HG03196 (cell line): ENCODE data around the gene MED6.

Experiments used
- ATAC-seq: cut with Tn5 transposase; IDR thresholded peaks from one replicate; pipeline ENCODE4 v1.9.1; 2021; ENCODE audit not compliant: unreplicated experiment

MED6 gene

GRCh38 chr14:70599345-70599744 lies 1.1 kb downstream of the MED6 start:
- no peak for ATAC-seq

GRCh38 chr14:70597731-70598130 lies 2.7 kb downstream of the MED6 start:
- no peak for ATAC-seq

GRCh38 chr14:70595443-70596185 lies 4.8 kb downstream of the MED6 start:
- no peak for ATAC-seq

- no peak for ATAC-seq
Observed at GRCh38 chr14:70594461-70594860, 6.0 kb downstream of the MED6 start.

GRCh38 chr14:70585231-70585630 lies 15.2 kb downstream of the MED6 start:
- ATAC-seq, result no peak

GRCh38 chr14:70576891-70577290 lies 23.6 kb downstream of the MED6 start:
- ATAC-seq, result no peak

- ATAC-seq, result no peak
Observed at GRCh38 chr14:70573050-70573449, 27.4 kb downstream of the MED6 start.

- ATAC-seq, result no peak
Observed at GRCh38 chr14:70571139-70571538, 29.3 kb downstream of the MED6 start.

GRCh38 chr14:70567791-70568190 lies 32.7 kb downstream of the MED6 start:
- ATAC-seq, result no peak

- ATAC-seq, result no peak
Observed at GRCh38 chr14:70563869-70564268, 36.6 kb downstream of the MED6 start.

- ATAC-seq, result no peak
Observed at GRCh38 chr14:70563417-70563816, 37.0 kb downstream of the MED6 start.

- ATAC-seq, result no peak
Observed at GRCh38 chr14:70558356-70558755, 42.1 kb downstream of the MED6 start.

- no peak for ATAC-seq
Observed at GRCh38 chr14:70555890-70556289, 44.6 kb downstream of the MED6 start.

- ATAC-seq, result no peak
Observed at GRCh38 chr14:70538087-70538486, 62.4 kb downstream of the MED6 start.

GRCh38 chr14:70536830-70537229 lies 63.6 kb downstream of the MED6 start:
- no peak for ATAC-seq

- no peak for ATAC-seq
Observed at GRCh38 chr14:70534904-70535303, 65.6 kb downstream of the MED6 start, which contains the start of gene ADAM20. Gene ADAM20, minus strand, starts transcription at chr14:70535004. Its CDS starts 10,247 bp downstream, at chr14:70524757.
